Purkinje cell (primary cell): ENCODE measurements around the gene DHRS1. TPM values are rescaled to one million over a fixed set of nuclear protein-coding genes. Genes with fewer than 3 reads are reported as not detected.

Experiments used
- polyA plus RNA-seq: library from polyadenylated mRNA; unstranded; fragments of >200 nt; fragmentation: Nextera tagmentation; gene quantifications from 2 replicates; pipeline ENCODE4 v1.2.1, GENCODE V29; 2014

The DHRS1 gene
- polyA plus RNA-seq: 7.7 and 15.5 TPM in 2 replicates

GRCh38 chr14:24299255-24300191, at the start of gene DHRS1, which contains the start of gene NOP9:
DHRS1 (minus strand) TSS chr14:24299780; CDS start chr14:24299106, 674 bp downstream.
NOP9 (plus strand) TSS chr14:24299850; CDS start chr14:24299955, 105 bp downstream.

GRCh38 chr14:24339284-24340151, 39.9 kb upstream of the DHRS1 start, which contains the start of gene RIPK3:
RIPK3 (minus strand) TSS chr14:24339991; CDS start chr14:24339826, 165 bp downstream.

GRCh38 chr14:24334431-24335291, 35.1 kb upstream of the DHRS1 start, which contains the start of gene ADCY4:
ADCY4 (minus strand) TSS chr14:24335071; CDS start chr14:24334652, 419 bp downstream.

GRCh38 chr14:24310646-24311604, 11.3 kb upstream of the DHRS1 start, which contains the start of gene LTB4R:
LTB4R (plus strand) TSS chr14:24311502; CDS start chr14:24315652, 4,150 bp downstream.

GRCh38 chr14:24309538-24310264, 10.1 kb upstream of the DHRS1 start, which contains the start of gene LTB4R2:
LTB4R2 (plus strand) TSS chr14:24310140; CDS start chr14:24310665, 525 bp downstream.

GRCh38 chr14:24307575-24308341, 8.2 kb upstream of the DHRS1 start, which contains the start of gene CIDEB:
CIDEB (minus strand) TSS chr14:24307977; CDS start chr14:24307858, 119 bp downstream.

GRCh38 chr14:24271134-24271833, 28.3 kb downstream of the DHRS1 start, which contains the start of gene RABGGTA:
RABGGTA (minus strand) TSS chr14:24271597; CDS start chr14:24271115, 482 bp downstream.

GRCh38 chr14:24262821-24263733, 36.5 kb downstream of the DHRS1 start, which contains the start of gene TGM1:
TGM1 (minus strand) TSS chr14:24263177; CDS start chr14:24262352, 825 bp downstream.

Other genes starting within 250 kb of the DHRS1 start
- gene CARMIL3, start 247.8 kb downstream of the DHRS1 start, polyA plus RNA-seq: 0.52 and 1.0 TPM in 2 replicates
- gene CPNE6, start 228.2 kb downstream of the DHRS1 start, polyA plus RNA-seq: 30.4 and 42.2 TPM in 2 replicates
- gene PCK2, start 205.5 kb downstream of the DHRS1 start, polyA plus RNA-seq: 1.2 TPM in 1 of 2 replicates, not detected in the other
- 9.2 and 10.2 TPM in 2 replicates for gene DCAF11, start 185.0 kb downstream of the DHRS1 start, polyA plus RNA-seq
- gene NRL, start 184.8 kb downstream of the DHRS1 start, polyA plus RNA-seq: 0.27 TPM in 1 of 2 replicates, not detected in the other
- gene FITM1, start 169.1 kb downstream of the DHRS1 start, polyA plus RNA-seq: not detected in 2 replicates
- gene PSME1, start 163.6 kb downstream of the DHRS1 start, polyA plus RNA-seq: 104 and 112 TPM in 2 replicates
- 21.2 and 22.7 TPM in 2 replicates for gene EMC9, start 158.2 kb downstream of the DHRS1 start, polyA plus RNA-seq
- 117 and 133 TPM in 2 replicates for gene PSME2, start 153.2 kb downstream of the DHRS1 start, polyA plus RNA-seq
- gene RNF31, start 152.3 kb downstream of the DHRS1 start, polyA plus RNA-seq: 15.5 and 28.7 TPM in 2 replicates
- gene IRF9, start 138.5 kb downstream of the DHRS1 start, polyA plus RNA-seq: 5.3 and 7.2 TPM in 2 replicates
- gene REC8, start 127.7 kb downstream of the DHRS1 start, polyA plus RNA-seq: 6.9 and 12.6 TPM in 2 replicates
- 11.9 and 14.7 TPM in 2 replicates for gene IPO4, start 111.0 kb downstream of the DHRS1 start, polyA plus RNA-seq
- gene TM9SF1, start 104.3 kb downstream of the DHRS1 start, polyA plus RNA-seq: 16.9 and 18.7 TPM in 2 replicates
- gene TSSK4, start 94.1 kb downstream of the DHRS1 start, polyA plus RNA-seq: not detected in 2 replicates
- 36.2 and 56.5 TPM in 2 replicates for gene CHMP4A, start 86.3 kb downstream of the DHRS1 start, polyA plus RNA-seq
- gene MDP1, start 83.7 kb downstream of the DHRS1 start, polyA plus RNA-seq: 35.8 and 55.7 TPM in 2 replicates
- 1,309 and 1,370 TPM in 2 replicates for gene NEDD8, start 67.4 kb downstream of the DHRS1 start, polyA plus RNA-seq
- gene GMPR2, start 66.9 kb downstream of the DHRS1 start, polyA plus RNA-seq: 57.3 and 98.9 TPM in 2 replicates
- 21.3 and 23.5 TPM in 2 replicates for gene TINF2, start 57.2 kb downstream of the DHRS1 start, polyA plus RNA-seq
- gene TGM1, start 36.6 kb downstream of the DHRS1 start, polyA plus RNA-seq: not detected in 2 replicates
- gene RABGGTA, start 28.2 kb downstream of the DHRS1 start, polyA plus RNA-seq: 13.6 and 17.3 TPM in 2 replicates
- 3.4 and 5.3 TPM in 2 replicates for gene NOP9, start 70 bp upstream of the DHRS1 start, polyA plus RNA-seq
- gene CIDEB, start 8.2 kb upstream of the DHRS1 start, polyA plus RNA-seq: 3.6 TPM in 1 of 2 replicates, not detected in the other
- gene LTB4R2, start 10.4 kb upstream of the DHRS1 start, polyA plus RNA-seq: 0.86 TPM in 1 of 2 replicates, not detected in the other
- 0.79 and 1.8 TPM in 2 replicates for gene LTB4R, start 11.7 kb upstream of the DHRS1 start, polyA plus RNA-seq
- 0.99 TPM in 1 of 2 replicates, not detected in the other for gene ADCY4, start 35.3 kb upstream of the DHRS1 start, polyA plus RNA-seq
- not detected in 2 replicates for gene RIPK3, start 40.2 kb upstream of the DHRS1 start, polyA plus RNA-seq
- 0.81 and 6.9 TPM in 2 replicates for gene NFATC4, start 68.4 kb upstream of the DHRS1 start, polyA plus RNA-seq
- 0.05 and 0.87 TPM in 2 replicates for gene NYNRIN, start 99.2 kb upstream of the DHRS1 start, polyA plus RNA-seq
- gene CBLN3, start 129.9 kb upstream of the DHRS1 start, polyA plus RNA-seq: 2.9 and 5.2 TPM in 2 replicates
- gene KHNYN, start 130.2 kb upstream of the DHRS1 start, polyA plus RNA-seq: 0.28 and 0.52 TPM in 2 replicates
- 100 and 109 TPM in 2 replicates for gene SDR39U1, start 143.0 kb upstream of the DHRS1 start, polyA plus RNA-seq
- not detected in 2 replicates for gene CMA1, start 208.5 kb upstream of the DHRS1 start, polyA plus RNA-seq